Measurements from ENCODE around the gene CD83.

Gene CD83

GRCh38 chr6:14172562-14172961, 55.0 kb downstream of the CD83 start:
- no peak for TF ChIP-seq CTCF (IDR thresholded peaks at IDR 0.05; ENCODE audit: low read depth, low read length, missing control alignments)
- H3K4me3 ChIP-seq (ENCODE audit: low read depth, low read length), result no peak overlapping the region
- DNase-seq (ENCODE audit: low read depth), result no peak

- TF ChIP-seq CTCF (IDR thresholded peaks at IDR 0.05; ENCODE audit: low read depth, low read length, missing control alignments), result no peak
- H3K4me3 ChIP-seq (ENCODE audit: low read depth, low read length), result no peak overlapping the region
- no peak for DNase-seq (ENCODE audit: low read depth)
Measured at GRCh38 chr6:14174226-14174625, 56.7 kb downstream of the CD83 start.

- H3K4me3 ChIP-seq (ENCODE audit: low read depth, low read length), result no peak overlapping the region
- no peak for TF ChIP-seq CTCF (IDR thresholded peaks at IDR 0.05; ENCODE audit: low read depth, low read length, missing control alignments)
- no peak for DNase-seq (ENCODE audit: low read depth)
Measured at GRCh38 chr6:14174996-14175395, 57.4 kb downstream of the CD83 start.

GRCh38 chr6:14176429-14176828, 58.9 kb downstream of the CD83 start:
- DNase-seq (ENCODE audit: low read depth), result no peak
- H3K4me3 ChIP-seq (ENCODE audit: low read depth, low read length), result no peak overlapping the region
- no peak for TF ChIP-seq CTCF (IDR thresholded peaks at IDR 0.05; ENCODE audit: low read depth, low read length, missing control alignments)

GRCh38 chr6:14177413-14178082, 60.0 kb downstream of the CD83 start:
- no peak for DNase-seq (ENCODE audit: low read depth)
- TF ChIP-seq CTCF (IDR thresholded peaks at IDR 0.05; ENCODE audit: low read depth, low read length, missing control alignments), result no peak

GRCh38 chr6:14178083-14178445, 60.5 kb downstream of the CD83 start:
- no peak overlapping the region for H3K4me3 ChIP-seq (ENCODE audit: low read depth, low read length)
- no peak for DNase-seq (ENCODE audit: low read depth)
- TF ChIP-seq CTCF (IDR thresholded peaks at IDR 0.05; ENCODE audit: low read depth, low read length, missing control alignments), result no peak

More at GRCh38 chr6:14177413-14178082, 60.0 kb downstream of the CD83 start:
- no peak overlapping the region for H3K4me3 ChIP-seq (ENCODE audit: low read depth, low read length)

GRCh38 chr6:14180609-14181008, 63.0 kb downstream of the CD83 start:
- DNase-seq (ENCODE audit: low read depth), result no peak
- no peak for TF ChIP-seq CTCF (IDR thresholded peaks at IDR 0.05; ENCODE audit: low read depth, low read length, missing control alignments)
- H3K4me3 ChIP-seq (ENCODE audit: low read depth, low read length), result no peak overlapping the region
